ENCODE results near the gene NGFR.

Gene NGFR

DNA sequence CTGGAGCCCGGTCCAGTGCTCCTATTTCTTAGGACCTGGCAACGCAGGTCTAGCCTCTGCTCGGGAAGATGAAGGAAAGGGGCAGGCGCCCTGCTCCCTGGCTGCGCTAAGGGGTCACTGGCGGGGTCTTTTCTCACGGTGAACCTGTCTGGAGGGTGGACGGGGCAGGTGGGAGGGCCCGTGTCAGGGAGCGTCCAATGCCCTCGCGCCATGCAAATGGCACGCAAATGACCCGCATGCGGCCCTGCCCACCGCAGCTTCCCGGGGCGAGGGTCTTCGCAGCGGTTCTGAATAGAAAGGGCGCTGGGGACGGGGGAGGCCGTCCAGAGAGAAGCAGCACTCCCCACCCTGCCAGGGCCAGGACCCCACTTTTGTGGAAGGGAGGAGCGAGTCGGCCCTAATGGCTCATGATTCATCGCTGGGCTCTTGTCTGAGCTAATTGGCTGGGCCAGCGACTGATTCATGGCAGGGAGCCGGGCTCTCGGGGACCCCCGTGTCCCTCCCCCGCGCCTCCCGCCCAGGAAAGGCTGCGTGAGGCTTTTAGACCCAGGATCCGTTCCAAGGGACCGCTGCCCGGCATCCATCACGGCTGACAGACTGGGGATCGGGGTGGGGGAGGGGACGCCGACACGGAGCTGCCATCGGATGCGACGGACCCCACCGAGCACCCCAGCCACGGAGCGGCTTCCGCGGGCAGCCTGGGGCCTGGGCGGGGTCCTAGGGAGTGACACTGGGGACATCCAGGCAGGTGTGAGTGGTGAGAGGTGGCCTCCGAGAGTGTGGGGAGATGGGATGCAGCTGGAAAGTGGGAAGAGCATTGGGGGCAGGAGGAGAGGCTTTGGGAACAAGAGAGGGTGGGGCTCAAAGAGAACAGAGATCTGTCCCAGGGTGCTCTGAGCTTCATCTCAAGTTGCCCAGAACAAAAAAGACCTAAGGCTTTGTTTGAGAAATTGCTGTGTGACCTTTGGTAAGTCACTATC lies 25.0 kb upstream of the NGFR start:
- DNase-seq = no peak

DNA sequence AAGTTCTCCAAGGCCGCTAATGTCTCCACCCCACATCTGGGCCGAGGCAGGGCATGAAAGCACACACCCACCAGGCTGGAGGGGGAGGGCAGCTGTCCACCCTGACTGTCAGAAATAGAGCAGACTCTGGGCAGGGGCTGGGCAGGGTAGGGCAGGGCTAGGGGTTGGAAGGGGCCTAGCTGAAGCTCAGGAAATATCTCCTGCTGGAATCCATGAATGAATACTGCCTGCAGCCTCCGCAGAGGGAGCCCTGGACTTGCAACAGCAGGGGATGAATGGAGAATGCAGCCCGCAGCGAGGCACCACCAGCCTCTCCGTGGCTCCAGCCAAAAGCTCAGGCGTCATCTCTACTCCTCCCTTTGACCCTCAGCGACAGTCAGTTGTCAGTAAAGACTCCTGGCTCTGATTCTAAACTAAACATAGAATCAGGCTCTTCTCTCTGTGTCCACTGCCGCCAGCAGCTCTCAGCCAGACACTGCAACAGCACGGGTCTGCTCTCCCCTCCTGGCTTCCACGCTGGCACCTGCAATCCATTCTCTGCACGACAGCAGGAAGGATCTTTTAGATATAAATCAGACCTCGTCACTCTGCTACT lies 23.9 kb upstream of the NGFR start:
- no peak for DNase-seq

GRCh38 chr17:49471769-49472168 lies 23.3 kb upstream of the NGFR start:
- no peak for DNase-seq

GRCh38 chr17:49472527-49472926 lies 22.6 kb upstream of the NGFR start:
- DNase-seq = no peak

DNA sequence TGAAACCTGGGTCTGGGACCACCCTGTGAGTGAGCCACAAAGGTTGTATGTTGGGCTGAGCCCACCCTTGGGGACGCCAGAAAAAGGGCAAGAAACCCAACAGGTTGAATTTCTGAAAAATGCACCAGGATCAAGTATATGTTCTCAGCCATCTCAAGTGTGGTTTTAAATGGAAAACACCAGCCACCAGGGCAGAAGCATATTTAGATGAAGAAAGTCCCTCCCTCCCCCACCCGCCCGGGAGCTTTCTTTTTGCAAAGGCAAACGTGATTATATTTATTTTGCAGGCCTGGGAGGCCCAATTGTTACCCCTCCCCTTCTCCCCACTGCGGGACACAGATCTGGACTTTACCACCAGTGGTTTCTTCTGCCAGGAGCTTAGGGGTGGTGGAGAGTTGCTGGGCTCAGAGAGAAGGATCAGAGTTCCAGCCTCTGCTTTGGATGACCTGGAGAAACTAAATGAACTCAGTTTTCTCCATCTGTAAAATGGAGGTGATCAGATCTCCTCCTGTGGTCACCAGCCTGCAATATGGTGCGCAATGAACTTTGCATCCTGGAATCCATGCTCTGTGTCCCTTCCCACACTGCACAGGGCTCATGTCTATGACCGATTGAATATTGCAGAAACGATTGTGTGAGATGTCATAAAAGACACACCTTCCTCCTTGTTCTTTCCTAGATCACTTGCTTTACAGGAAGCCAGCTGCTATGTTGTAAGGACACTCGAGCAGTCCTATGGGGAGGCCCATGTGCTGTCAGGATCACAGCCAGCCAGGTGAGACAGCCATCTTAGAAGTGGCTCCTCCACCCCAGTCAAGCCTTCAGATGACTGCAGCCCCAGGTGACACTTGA lies 21.0 kb upstream of the NGFR start:
- DNase-seq = no peak

- no peak for DNase-seq
These were observed 17.4 kb upstream of the NGFR start for GRCh38 chr17:49477709-49478108.

DNA sequence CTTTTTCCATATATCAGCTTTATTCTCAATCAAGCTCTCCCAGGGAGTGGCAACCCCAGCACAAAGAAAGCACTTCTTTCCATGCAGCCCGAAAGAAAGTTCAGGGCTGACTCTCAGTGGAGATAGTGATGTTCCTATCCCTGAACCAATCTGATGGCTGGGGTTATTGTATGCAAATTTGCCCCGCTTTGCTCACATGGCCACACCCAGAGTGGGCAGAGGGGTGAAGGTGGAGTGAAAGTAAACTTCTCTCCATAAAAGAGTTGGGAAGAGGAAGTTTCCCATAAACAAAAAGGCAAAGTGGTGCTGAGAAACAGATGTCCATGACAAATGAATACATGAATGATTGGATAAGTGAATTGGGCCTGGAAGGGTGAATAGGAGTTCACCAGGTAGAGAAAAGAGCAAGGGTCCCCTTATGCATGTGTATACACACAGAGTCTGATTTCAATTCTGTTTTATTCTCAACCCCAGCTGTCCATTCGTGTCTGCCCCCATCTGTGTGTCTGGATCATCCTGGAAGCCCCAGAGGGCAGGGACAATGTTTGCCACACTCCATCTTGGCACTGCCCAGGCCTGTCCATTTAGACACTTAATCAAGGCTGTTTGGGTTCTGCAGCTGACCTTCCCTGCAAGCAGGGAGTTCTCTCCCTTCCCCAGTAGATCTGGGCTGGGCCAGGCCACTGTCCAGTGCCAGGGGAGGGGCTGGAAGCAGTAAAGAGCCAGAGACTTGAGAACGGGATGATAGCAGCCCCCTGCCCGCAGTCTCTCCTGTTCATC lies 14.1 kb upstream of the NGFR start:
- no peak for DNase-seq

- DNase-seq = no peak
These were observed 12.8 kb upstream of the NGFR start for GRCh38 chr17:49482144-49482817.

DNA sequence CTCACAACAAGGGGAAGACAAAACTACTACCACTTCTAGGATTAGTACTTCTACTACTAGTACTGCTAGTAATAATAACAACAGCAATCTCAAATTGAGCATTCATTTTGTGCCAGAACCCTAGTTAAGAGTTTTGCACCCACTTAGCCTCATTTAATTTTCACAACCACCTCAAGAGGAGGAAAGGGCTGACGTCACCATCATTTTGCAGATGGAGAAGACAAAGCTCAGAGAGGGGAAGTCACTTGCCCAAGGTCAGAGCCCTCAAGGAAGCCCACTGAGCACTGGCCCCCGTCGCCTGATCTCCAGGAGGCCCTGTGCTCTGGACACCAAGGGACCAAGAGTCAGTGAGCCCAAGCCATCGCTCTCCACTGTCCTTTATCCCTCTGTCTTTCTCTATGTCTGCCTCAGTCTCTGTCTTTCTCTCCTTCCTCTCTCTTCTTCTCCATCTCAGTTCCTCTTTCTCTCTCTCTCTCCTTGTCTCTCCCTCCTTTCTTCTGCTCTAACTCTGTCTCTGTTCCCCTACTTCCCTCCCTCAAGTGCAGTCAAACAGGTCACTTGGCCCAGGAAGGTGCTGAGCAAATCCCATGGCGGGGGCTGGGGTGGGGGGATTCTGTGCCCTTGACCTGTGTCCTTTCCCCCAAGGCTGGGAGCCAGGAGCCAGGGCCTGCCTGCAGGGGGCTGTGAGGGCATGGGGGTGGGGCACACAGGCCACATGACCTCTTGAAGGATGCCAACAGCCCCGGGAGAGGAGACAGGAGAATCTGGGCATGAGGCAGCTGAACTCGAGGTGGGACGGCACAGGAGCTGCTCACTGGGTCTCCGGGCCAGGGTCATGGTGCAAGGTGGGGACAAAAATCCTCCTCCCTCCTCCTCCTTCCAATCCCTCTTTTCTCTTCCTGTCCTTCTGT lies 11.2 kb upstream of the NGFR start:
- no peak for DNase-seq

DNA sequence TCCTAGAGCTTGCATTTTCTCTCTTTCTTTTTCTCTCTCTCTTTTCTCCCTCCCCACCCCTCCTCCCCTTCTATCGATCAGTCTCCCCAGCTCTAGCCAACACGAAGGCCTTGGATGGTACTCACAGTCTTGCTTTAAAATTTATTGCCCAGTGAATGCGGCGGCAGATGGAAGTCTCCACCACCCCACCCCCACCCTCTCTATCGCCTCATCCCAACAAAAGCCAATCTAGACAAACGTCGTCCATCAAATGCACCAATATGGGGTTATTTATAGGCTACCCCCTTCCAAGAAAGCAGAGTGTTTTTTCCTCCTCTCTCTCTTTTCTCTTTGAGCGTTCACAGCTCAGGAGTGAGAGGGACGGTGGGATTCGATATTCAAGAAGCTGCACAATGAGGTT lies 10.5 kb upstream of the NGFR start:
- DNase-seq = no peak

GRCh38 chr17:49486012-49486641 lies 9.0 kb upstream of the NGFR start:
- DNase-seq = no peak

GRCh38 chr17:49487183-49487582 lies 7.9 kb upstream of the NGFR start:
- DNase-seq = no peak

GRCh38 chr17:49488612-49489011 lies 6.5 kb upstream of the NGFR start:
- DNase-seq = no peak

DNA sequence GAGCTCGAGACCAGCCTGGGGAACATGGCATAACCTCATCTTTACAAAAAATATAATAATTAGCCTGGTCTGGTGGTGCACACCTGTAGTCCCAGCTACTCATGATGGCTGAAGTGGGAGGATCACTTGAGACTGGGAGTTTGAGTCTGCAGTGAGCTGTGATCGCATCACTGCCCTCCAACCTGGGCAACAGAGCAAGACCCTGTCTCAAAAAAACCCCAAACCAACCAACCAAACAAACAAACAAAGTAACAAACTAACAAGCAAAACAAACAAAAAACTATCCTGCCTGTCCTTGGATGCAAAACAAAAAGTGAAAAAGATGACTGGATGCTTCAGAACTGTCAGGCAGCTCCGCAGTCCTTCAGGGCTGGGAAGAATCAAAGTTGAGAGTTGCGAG lies 5.7 kb upstream of the NGFR start:
- no peak for DNase-seq

GRCh38 chr17:49490276-49490675 lies 4.8 kb upstream of the NGFR start:
- no peak for DNase-seq

DNA sequence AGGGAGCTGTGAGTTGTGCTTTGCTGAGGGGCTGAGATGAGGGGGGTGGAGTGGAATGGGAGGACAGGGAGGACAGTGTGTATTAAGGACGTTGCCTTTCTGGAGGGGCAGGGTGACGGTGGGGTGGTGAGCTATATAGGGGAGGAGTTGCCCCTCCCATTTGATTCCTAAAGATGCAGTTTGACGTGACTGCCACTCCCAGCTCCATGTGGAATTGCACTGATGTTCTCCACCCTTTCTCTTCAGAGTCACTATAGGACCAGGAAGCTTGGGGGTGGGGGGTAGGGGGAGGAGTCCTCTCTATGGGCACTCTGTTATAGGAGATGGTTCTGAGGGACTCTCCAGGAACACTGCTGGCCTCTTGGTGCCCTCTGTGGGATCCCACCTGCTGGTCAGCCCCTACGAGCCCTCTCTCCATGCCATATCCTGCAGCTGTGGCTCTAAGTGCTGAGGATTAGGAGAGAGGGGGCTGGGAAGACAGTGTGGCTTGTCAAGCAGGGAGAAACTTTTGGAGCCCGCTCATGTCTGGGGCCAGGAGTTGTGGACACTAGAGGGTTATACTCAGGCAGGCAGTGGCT lies 3.8 kb upstream of the NGFR start:
- DNase-seq = no peak

DNA sequence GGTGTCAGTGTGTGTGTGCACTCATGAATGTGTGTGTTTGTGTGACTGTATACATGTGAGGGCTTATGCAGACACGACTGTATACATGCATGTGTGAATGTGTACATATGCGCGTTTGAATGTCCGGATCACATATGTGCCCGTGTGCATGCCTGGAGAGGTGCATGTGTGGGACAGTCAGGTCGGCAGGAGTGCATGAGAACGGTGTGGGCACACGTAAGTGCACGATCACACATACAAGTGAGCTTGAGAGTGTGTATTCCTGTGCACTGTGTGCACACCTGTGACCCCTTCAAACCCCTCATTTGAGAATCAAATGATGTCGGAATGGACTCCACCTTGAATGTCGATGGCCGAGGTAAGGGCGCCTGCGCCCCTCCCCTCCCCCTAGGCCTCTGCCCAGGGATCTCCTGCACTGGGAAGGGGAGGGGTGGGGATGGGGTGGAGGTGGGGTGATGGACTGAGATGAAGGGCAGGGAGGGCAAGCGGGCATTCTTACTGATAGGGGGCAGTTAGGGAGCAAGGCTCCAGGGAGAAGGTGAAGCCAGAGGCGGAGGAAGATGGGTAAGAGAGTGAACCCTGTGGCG lies 601 bp upstream of the NGFR start:
- DNase-seq = no peak

DNA sequence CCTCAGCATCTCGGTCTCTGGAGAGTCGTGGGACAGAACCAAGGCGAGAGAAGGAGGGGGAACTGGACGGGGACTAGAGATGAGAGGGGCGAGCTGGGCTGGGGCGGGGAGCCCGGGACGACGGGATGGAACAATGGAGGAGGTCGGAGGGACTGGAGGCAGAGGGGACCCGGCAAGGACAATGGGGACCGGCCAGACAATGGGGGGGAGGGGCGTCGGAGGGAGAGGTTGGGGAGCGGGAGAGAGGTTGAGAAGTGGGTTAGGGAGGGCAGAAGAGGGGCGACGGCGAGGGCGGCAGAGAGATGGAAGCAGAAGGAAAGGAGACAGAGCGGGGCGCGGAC lies 719 bp downstream of the NGFR start:
- DNase-seq = no peak

GRCh38 chr17:49496183-49496866 lies 1.2 kb downstream of the NGFR start:
- DNase-seq = peak; percentile 84
